HG03045 (cell line): ENCODE measurements around the gene SET.
A peak's percentile ranks its signal among the peaks of the same experiment; 100 is the strongest.

Experiments used
- ATAC-seq: cut with Tn5 transposase; IDR thresholded peaks from one replicate; pipeline ENCODE4 v1.9.1; 2021; ENCODE audit warnings: mild to moderate bottlenecking, moderate library complexity; ENCODE audit not compliant: unreplicated experiment

SET gene

GRCh38 chr9:128707446-128707845 lies 18.4 kb downstream of the SET start:
- ATAC-seq = no peak

GRCh38 chr9:128712451-128713410 lies 23.7 kb downstream of the SET start:
- no peak for ATAC-seq

DNA sequence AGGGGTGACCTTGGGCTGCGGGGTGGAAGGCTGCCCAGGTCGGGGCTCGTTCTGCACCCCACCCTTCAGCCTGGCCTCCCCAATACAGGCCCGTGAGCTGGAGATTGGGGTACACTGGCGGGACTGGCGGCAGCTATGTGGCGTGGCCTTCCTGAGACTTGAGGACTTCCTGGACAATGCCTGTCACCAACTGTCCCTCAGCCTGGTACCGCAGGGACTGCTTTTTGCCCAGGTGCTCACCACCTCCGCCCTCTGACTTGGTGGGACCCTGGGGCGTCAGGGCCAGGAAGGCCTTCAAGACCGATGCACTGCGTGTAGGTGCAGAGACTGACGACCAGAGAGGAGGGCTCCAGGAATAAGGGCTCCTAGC lies 24.4 kb downstream of the SET start:
- no peak for ATAC-seq

- ATAC-seq = no peak
These were observed 25.0 kb downstream of the SET start for GRCh38 chr9:128713941-128714573.

DNA sequence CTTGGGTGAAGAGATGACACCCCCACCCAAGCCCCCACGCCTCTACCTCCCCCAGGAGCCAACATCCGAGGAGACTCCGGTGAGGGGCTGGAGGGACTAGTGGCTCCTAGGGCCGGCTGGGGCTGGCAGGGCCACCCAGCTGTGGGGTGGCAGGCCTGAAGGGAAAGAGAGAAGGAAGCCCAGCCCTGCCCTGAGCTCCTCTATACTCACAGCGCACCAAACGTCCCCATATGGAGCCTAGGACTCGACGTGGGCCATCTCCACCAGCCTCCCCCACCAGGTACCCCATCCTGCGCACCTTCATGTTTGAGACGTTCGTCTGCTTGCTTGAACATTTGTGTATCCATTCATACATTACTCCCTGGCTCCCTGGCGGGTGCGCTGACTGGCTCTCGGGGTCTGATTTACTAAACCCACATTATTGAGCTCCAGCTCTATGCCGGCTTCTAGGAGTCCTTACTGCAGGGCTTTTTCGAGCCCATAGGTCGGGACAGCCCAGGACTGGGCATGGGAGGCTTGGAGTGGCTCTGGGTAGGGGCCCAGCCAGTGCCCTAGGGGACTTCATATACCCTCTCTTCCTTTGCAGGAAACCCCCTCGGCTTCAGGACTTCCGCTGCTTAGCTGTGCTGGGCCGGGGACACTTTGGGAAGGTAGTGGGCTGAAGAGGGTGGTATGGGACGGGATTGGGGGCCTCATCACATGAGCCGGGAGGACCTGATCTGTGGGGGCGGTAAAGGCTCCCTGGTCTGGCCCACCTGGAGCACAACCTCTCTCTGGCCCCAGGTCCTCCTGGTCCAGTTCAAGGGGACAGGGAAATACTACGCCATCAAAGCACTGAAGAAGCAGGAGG lies 25.8 kb downstream of the SET start:
- no peak for ATAC-seq

DNA sequence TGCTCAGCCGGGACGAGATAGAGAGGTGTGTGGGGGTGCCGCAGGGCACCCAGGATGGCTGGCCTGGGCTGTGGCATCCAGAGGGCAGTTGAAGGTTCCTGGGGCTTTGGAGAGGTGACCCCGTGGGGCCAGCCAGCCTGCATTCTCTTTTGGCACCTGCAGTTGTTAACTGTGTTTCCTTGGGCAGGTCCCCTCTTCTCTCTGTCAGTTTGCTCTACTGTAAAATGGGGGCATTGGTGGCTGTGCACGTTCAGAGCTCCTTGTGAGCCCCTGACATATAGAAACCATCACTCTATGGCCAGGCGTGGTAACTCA lies 26.4 kb downstream of the SET start:
- ATAC-seq = no peak

DNA sequence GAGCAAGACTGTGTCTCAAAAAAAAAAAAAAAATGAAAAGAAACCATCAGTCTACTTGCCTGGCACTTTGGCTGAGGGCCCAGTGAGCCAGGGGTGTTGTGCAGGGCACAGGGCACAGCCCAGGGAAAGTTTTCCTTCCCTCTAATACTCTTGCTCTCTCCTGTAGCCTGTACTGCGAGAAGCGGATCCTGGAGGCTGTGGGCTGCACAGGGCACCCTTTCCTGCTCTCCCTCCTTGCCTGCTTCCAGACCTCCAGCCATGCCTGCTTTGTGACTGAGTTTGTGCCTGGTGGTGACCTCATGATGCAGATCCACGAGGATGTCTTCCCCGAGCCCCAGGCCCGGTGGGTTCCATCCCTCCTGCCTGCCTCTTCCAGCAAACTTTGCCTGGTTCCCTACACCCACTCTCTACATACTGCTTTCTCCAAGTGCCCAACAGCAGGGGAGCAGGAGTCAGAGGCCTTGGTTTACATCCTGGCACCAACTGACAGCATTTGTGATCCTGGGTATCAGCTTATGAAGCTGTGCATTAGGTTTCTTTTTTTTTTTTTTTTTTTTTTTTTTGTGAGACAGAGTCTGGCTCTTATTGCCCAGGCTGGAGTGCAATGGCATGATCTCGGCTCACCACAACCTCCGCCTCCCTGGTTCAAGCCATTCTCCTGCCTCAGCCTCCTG lies 27.7 kb downstream of the SET start:
- no peak for ATAC-seq

DNA sequence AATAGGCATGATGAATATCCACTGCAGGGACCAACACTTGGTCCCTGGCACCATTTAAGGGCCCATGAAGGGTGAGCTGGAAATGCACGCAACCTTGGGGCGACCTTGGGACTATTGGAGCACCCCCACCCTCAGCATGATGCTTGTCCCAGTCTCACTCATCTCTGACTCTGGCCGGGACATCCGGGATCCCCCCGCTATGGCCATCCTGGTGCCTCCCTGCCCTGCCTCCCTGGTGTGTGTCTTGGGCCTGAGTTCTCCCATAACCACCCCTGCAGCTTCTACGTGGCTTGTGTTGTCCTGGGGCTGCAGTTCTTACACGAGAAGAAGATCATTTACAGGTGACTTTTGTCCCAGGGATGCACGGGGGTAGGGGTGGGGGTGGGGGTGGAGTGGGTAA lies 29.0 kb downstream of the SET start:
- no peak for ATAC-seq

DNA sequence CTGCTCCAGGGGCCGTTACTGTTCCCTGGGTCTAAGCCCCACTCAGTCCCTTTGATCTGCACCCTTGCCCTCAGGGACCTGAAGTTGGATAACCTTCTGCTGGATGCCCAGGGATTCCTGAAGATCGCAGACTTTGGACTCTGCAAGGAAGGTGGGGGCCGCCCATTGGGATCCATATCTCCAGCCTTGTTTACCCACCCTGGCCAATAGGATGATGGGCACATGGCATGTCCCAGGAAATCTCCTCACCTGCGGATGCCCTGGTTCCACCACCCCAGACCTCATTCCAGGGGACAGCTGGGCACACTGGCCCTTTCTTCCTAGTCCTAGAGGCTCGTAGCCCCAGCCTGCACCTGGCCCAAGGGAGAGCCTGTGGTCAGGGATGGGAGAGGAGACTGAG lies 29.5 kb downstream of the SET start:
- no peak for ATAC-seq

DNA sequence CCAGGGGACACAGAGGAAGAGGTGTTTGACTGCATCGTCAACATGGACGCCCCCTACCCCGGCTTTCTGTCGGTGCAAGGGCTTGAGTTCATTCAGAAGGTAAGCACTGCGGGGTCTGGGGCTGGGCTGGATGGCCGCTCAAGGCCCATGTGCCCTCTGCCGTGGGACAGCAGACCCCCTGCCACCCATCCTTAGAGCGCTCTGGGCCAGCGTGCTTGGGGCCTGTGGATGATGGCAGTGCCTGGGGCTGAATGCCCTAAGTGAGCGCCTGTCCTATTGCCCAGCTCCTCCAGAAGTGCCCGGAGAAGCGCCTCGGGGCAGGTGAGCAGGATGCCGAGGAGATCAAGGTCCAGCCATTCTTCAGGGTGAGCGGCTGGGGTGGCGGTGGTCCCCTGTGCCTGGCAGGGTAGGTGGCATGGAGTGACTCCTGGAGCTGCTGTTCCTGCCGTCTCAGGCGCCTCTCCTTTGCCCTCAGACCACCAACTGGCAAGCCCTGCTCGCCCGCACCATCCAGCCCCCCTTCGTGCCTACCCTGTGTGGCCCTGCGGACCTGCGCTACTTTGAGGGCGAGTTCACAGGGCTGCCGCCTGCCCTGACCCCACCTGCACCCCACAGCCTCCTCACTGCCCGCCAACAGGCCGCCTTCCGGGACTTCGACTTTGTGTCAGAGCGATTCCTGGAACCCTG lies 31.0 kb downstream of the SET start:
- ATAC-seq = no peak

GRCh38 chr9:128720841-128721486 lies 31.9 kb downstream of the SET start:
- ATAC-seq = no peak

DNA sequence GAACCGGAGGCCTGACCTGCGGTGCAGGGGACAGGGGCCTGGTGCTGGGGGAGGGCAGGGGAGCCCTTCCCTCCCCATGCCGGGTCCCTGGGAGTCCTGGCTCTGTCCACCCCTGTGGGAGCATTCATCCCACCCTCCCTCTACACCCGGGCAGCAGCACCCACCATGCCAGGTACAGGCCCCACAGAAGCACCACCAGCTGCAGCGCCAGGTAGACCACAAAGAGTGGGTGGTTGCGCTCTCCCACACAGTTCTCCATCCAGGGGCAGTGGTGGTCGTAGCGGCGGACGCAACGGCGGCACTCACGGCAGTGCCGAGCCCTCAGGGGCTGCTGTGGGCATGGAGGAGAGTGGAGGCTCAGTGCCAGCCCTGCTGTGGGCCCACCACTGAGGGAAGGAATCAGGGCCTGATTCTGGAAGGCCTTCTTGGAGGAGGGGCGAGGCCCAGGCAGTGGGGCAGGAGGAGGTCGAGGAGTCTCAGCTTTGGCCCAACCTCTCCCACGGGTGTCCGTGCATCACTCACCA lies 32.5 kb downstream of the SET start:
- ATAC-seq = no peak

DNA sequence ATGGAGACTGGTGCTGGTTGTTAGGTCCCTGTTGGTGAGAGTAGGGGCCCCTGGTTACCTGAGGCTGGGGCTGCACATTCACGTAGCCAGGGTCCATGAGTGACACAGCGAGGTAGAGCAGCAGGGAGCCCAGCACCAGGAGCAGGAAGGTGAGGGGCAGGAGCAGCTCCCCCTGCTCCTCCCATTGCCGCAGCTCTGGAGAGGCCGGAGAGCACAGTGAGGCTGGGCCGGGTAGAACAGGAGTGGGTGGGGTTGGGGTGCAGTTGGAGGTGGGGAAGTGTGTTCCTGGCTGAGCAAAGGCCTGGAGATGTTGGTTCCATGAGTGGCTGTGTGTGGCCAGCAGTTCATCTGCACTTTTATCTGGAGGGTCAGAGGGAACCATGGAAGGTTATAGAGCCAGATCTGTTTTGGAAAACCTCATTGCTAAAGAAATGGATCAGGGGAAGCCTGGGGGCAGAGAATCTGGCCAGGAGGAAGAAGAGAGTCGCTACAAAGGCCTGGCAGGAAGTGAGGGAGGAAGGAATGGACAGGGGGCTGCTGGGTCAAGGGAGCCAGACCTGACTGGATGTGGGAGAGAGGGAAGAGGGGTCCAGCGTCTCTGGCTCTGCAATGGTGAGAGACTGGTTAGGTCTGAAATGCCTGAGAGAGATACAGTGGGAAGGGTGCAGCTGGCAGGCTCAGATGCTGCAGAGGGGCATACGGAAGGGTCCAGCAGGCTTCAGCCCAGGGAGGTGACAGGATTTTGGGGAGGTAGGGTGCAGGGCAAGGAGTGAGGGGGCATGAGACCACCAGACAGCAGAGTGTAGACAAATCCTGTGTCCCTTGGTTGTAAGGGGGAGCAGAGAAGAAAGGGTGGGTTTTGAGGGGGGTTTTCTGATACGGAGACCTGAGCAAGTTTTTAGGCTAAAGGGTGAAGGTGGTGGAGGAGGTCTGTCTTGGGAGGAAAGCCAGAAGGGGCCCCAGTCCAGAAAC lies 33.6 kb downstream of the SET start:
- ATAC-seq = no peak

- no peak for ATAC-seq
These were observed 34.4 kb downstream of the SET start for GRCh38 chr9:128723352-128723865.

DNA sequence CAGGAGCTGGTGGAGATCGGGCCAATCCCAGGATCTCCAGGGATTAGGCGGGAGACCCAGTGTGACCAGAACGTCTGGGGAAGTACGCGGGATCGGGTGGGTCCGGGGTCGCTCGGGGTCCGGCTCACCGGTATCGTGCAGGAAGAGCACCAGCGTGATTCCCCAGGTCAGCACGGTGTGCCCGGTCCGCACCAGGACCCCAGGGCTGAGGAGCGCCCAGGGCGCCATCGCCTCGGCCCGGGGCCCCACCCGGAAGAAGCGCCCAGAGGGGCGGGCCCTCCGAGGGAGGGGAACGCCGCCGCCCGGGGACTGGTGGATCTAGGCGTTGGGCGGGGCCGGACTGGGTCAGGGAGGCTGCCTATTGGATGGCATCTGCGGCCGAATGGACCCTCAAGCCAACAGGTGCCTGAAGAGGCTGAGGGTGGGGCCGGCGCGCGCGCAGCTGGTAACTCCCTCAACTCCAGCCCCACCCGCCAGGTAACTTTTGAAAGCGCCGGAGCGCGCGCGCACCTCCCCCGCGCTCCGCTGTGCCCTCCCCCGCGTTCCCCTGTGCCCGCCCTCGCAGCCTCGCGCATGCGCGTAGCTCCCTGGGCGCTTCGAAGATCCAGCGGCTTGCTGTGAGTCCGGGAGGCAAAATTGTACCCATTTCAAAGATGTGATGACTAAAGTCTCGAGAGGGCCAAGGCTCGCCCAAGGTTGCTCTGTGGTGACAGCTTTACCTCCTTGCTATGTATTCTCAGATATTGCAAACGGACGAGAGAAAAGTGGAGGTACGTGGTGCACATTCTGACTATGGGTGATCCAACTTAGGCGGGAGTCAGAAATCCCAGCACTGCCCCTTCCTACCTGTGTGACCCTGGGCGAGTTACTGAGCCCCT lies 35.1 kb downstream of the SET start, which contains the start of gene ZDHHC12:
Gene ZDHHC12 (minus strand): TSS at position 262 of the 878 bp plus-strand sequence. CDS start 34 bp downstream, at position 228.
- peak; percentile 94 for ATAC-seq

GRCh38 chr9:128724744-128725211 lies 35.8 kb downstream of the SET start:
- no peak for ATAC-seq

GRCh38 chr9:128727640-128728248 lies 38.7 kb downstream of the SET start:
- ATAC-seq = no peak
